GM19372 (cell line): Measurements from ENCODE around the gene RAI1.
"Not testable (repeated sequence)": the region's sequence is repeated elsewhere in the genome, so short reads cannot be mapped to it uniquely, and the experiment has no call there.

Experiments
- ATAC-seq: cut with Tn5 transposase; IDR thresholded peaks from one replicate; pipeline ENCODE4 v1.9.1; 2021; ENCODE audit warnings: mild to moderate bottlenecking, low read depth, moderate library complexity; ENCODE audit not compliant: unreplicated experiment

Gene RAI1, protein sequence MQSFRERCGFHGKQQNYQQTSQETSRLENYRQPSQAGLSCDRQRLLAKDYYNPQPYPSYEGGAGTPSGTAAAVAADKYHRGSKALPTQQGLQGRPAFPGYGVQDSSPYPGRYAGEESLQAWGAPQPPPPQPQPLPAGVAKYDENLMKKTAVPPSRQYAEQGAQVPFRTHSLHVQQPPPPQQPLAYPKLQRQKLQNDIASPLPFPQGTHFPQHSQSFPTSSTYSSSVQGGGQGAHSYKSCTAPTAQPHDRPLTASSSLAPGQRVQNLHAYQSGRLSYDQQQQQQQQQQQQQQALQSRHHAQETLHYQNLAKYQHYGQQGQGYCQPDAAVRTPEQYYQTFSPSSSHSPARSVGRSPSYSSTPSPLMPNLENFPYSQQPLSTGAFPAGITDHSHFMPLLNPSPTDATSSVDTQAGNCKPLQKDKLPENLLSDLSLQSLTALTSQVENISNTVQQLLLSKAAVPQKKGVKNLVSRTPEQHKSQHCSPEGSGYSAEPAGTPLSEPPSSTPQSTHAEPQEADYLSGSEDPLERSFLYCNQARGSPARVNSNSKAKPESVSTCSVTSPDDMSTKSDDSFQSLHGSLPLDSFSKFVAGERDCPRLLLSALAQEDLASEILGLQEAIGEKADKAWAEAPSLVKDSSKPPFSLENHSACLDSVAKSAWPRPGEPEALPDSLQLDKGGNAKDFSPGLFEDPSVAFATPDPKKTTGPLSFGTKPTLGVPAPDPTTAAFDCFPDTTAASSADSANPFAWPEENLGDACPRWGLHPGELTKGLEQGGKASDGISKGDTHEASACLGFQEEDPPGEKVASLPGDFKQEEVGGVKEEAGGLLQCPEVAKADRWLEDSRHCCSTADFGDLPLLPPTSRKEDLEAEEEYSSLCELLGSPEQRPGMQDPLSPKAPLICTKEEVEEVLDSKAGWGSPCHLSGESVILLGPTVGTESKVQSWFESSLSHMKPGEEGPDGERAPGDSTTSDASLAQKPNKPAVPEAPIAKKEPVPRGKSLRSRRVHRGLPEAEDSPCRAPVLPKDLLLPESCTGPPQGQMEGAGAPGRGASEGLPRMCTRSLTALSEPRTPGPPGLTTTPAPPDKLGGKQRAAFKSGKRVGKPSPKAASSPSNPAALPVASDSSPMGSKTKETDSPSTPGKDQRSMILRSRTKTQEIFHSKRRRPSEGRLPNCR (N-terminal part only)

DNA sequence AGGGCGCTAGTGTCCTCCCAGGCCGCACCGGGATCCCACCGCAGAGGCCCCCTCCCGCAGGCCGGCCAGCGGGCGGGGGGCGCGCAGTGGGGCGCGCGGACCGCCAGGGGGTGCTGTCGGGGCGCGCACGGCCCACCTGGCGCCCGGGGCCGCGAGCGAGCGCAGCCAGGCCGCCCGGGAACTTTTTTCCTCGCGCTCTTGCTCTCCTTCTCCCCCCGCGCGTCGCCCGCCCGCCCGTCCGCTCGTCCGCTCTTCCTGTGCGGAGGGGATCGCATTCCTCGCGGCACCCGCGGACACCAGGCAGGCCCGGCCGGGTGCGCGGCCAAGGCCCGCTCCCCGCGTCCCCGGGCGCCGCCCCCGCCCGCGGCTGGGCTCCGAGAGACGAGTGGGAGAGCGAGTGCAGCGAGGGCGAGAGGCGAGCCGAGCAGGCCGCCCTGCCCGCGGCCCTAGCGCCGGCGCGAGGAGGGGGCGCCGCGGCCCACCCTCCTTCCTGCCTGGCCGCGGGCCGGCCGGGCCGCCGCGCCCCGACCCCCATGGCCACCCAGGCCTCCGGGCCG lies at the start of gene RAI1:
RAI1 (plus strand) TSS at position 272 of the 557 bp plus-strand sequence. CDS start 111,491 bp downstream, outside the sequence.
- ATAC-seq = no peak

DNA sequence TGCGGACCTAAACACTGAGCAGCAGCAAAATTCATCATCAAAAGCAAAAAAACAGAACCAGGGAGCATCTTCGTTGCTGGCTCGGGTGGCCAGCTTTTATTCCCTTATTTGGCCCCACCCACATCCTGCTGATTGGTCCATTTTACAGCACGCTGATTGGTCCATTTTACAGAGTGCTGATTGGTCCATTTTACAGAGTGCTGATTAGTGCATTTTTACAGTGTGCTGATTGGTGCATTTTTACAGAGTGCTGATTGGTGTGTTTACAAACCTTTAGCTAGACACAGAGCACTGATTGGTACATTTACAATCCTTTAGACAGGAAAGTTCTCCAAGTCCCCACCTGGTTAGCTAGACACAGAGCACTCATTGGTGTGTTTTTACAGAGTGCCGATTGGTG lies 48.6 kb upstream of the RAI1 start:
- ATAC-seq = not testable (repeated sequence)

DNA sequence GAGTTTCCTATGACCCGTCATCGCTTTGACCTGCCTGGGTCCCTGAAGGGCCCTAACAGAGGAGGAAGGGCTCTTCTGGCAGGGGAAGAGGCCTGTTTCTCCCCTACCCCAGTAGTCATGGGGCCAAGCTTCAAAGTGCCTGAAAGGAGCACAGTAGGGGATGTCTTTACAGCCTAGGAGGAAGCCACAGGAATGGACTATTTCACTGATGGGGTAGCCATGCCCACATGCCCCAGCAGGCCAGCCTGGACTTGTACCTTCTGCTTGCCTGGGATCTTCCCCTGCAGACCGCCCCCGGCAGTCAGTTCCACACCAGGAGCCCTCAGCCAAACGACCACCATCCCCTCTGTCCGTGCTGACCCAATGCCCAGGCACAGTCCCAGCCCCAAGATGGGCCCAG lies 47.9 kb upstream of the RAI1 start:
- ATAC-seq = no peak

DNA sequence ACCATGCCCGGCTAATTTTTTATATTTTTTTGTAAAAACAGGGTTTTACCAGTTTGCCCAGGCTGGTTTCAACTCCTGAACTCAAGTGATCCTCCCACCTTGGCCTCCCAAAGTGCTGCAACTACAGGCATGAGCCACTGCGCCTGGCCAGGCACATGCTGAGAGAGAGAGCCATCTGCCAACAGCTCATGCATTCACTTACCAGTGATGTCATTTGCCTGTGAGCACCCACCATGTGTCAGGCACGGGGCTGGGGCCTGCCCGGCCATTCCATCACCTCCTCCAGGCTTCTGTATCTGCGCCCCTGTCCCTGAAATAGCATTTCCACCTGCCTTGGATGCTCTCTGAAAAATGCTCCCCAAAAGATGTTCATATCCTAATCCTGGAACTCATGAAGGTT lies 46.1 kb upstream of the RAI1 start:
- no peak for ATAC-seq

DNA sequence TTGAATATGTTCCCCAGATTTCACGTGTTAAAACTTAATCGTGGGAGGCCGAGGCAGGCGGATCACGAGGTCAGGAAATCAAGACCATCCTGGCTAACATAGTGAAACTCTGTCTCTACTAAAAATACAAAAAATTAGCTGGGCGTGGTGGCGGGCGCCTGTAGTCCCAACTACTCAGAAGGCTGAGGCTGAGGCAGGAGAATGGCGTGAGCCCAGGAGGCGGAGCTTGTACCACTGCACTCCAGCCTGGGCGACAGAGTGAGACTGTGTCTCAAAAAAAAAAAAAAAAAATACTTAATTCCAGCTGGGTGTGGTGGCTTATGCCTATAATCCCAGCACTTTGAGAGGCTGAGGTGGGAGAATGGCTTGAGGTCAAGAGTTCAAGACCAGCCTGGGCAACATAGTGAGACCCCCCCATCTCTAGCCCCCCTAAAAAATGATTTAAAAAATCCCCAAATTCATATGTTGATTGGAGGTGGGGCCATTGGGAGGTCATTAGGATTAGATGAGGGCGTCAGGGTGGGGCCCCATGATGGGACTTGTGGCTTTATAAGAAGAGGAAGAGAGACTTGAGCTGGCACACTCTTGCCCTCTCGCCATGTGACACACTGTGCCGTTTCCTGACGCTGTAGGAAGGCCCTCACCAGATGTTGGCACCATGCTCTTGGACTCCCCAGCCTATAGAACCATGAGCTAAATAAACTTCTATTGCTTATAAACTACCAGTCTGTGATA lies 45.6 kb upstream of the RAI1 start:
- ATAC-seq = not testable (repeated sequence)

DNA sequence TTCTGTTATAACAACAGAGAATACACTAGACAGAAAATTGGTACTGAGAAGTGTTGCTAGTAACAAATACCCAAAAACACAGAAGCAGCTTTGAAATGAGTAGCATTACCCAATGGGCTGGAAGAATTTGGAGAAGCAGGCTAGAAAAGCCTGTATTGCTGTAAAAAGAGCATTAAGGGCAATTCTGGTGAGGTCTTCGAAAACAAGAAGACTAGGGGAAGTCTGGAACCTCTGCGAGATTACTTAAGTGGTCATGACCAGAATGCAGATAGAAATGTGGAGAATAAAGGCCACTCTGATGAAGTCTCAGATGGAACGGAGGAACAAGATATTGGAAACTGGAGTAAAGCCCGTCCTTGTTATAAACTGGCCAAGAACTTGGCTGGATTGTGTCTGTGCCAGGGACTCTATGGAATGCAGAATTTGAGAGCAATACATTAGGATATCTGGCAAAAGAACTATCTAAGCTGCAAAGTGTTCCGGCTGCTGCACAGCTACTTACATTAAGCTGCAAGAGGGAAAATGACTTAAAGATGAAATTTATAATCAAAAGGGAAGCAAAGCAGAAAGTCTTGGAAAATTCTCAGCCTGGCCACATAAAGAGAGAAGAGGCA lies 44.9 kb upstream of the RAI1 start:
- no peak for ATAC-seq

DNA sequence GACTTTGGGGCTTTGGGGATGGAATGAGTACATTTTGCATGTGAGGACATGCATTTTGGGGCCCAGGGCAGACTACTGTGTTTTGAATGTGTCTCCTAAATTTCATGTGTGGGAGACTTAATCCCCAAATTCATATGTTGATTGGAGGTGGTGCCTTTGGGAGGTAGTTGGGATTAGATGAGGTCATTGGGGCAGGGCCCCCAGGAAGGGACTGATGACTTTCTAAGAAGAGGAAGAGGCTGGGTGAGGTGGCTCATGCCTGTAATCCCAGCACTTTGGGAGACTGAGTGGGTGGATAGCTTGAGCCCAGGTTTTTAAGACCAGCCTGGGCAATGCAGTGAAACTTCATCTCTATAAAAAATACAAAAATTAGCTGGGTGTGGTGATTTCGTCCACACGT lies 42.8 kb upstream of the RAI1 start:
- no peak for ATAC-seq

DNA sequence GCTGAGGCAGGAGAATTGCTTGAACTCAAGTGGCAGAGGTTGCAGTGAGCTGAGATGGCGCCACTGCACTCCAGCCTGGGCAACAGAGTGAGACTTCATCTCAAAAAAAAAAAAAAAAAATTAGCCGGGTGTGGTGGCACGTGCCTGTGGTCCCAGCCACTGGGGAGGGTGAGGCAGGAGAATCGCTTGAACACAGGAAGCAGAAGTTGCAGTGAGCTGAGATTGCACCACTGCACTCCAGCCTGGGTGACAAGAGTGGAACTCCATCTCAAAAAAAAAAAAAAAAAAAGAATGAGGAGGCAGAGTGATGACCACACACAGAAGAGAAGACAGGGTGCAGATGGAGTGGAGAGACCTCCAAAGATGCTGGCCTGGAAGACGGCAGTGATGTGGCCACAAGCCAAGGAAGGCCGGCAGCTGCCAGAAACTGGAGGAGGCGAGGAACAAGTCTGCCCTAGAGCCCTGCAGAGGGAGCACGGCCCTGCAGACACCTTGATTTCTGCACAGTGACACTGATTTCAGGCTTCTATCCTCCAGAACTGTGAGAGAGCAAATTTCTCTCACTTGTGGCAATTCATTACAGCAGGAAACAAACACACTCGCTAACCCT lies 41.5 kb upstream of the RAI1 start:
- ATAC-seq = not testable (repeated sequence)

DNA sequence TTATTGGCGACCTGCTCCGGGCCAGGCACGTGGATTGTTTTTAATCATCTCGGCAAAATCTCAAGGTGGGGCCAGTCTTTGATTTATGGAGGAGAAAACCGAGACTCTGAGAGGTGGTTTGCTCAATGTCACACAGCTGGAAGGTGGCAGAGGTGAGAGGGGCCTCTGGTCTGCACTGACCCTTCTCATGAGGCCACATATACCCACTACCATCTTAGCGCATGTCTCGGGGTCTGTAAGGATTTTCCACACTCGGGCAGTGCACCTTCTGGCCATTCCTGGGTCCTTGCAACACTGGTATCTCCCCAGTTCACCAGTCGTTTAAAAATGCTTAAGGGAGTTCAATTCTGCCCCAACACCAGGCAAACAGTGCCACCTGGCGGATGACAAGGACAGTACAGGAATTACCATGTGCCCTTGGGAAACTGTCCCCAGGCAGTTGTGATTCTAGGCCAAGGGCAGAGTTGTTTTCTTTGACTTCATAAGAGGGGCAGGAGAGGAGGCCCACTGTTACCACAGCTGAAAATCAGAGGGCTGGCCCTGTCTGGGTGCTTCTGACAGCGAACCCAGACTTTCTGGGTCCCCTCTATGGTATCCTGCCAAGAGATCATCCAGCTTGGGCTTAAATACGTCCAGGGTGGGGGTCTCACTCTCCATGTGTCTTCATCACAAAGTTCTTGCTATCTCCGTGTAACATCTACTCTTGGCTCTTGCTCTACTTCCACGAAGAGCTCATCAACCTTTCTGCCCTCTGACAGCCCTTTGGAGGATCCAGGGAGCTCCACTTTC lies 39.4 kb upstream of the RAI1 start:
- no peak for ATAC-seq

DNA sequence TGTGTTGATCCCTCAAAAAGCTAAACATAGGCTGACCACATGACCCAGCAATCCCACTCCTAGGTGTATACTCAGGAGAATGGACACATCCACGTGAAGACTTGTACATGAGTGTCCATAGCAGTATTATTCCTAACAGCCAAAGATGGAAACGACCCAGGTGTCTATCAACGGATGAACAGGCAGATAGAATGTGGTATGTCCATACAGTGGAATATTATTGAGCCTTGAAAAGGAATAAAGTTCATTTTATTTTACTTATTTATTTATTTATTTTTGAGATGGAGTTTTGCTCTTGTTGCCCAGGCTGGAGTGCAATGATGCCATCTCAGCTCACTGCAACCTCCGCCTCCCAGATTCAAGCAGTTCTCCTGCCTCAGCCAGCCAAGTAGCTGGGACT lies 36.1 kb upstream of the RAI1 start:
- ATAC-seq = not testable (repeated sequence)

DNA sequence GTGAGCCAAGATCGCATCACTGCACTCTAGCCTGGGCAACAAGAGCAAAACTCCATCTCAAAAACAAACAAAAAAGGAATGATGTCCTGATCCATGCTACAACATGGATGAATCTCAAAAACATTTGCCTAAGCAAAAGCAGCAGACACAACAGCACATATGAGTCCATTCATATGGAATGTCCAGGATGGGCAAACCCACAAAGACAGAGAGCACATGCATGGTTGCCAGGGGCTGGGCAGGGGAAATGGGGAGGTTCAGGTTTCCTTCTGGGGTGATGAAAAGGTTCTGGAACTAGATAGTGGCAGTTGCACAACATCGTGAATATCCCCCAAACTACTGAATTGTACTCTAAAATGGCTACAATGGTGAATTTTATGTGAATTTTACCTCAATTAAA lies 35.3 kb upstream of the RAI1 start:
- ATAC-seq = no peak

DNA sequence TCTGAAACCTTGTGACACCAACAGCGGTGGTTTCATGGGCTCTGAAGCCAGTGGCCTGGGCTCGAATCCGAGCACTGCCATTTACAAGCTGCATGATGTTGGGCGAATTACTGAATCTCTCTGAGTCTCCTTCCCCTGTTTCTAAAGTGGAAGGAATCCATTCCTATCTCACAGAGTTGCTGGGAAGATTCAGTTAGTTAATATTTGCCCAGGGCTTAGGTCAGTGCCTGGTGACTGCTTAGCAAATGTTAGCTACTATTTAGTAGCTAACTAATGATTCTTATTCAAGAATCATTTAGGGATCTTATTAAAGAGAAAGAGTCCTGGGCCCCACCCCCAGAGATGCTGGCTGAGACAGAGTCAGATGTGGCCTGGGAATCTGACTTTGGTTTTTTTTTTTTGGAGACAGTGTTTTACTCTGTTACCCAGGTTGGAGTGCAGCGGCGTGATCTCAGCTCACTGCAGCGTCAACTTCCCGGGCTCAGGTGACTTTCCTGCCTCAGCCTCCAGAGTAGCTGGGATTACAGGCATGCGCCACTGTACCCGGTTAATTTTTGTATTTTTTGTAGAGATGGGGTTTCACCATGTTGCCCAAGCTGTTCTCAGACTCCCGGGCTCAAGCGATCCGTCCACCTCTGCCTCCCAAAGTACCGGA lies 33.6 kb upstream of the RAI1 start:
- no peak for ATAC-seq

DNA sequence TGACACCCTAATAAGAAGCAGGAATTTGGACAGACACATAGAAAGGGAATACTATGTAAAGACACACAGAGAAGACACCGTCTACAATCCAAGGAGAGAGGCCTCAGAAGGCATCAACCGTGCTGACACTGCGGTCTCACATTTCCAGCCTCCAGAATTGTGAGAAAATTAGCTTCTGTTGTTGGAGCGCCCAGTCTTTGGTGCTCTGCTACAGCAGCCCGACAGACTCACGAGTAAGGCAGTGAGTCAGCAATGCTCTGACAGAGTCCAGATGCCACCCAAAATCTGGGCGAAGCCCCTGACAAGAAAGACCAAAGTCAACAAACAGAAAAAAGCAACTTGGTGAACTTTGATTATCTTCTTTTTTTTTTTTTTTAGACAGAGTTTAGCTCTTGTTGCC lies 32.5 kb upstream of the RAI1 start:
- no peak for ATAC-seq

DNA sequence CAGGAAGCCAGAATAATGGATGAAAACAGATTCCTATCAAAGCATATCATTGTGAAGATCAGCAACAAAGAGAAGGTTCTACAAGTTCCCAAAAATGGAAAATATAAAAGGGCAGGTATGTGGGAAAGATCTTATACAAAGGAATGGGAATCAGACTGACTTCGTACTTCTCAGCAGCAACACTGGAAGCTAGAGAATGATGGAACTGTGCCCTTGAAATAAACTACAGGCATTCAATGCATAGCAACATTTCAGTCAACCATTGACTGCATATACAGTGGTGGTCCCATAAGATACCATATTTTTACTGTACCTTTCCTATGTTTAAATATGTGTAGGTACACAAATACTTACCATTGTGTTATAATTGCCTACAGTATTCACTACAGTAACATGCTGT lies 30.3 kb upstream of the RAI1 start:
- no peak for ATAC-seq

DNA sequence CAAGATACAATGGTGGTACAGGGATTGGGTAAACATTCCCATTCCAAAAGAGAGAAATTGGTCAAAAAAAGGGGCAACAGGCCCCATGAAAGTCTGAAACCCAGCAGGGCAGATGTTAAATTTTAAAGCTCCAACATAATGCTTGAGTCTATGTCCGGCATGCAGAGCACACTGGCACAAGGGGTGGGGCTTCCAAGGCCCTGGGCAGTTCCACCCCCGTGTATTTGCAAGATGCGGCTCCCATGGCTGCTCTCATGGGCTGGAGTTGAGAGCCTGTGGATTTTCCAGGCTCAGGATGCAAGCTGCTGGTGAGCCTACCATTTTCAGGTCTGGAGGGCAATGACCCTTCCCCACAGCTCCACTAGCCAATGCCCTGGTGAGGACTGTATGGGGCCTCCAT lies 27.9 kb upstream of the RAI1 start:
- ATAC-seq = no peak

DNA sequence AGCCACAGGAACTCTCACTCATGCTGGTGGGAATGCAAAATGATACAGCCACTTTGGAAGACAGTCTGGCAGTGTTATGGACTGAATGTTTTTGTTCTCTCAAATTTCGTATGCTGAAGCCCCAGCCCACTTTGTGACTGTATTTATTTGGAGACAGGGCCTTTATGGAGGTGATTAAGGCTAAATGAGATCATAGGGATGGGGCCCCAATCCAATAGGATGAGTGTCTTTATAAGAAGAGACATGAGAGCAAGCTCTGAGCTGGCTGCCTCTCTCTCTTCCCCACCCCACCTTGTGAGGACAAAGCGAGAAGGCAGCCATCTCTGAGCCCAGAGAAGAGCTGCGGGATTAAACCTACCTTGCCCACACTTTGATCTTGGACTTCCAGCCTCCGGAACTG lies 21.9 kb upstream of the RAI1 start:
- ATAC-seq = no peak

DNA sequence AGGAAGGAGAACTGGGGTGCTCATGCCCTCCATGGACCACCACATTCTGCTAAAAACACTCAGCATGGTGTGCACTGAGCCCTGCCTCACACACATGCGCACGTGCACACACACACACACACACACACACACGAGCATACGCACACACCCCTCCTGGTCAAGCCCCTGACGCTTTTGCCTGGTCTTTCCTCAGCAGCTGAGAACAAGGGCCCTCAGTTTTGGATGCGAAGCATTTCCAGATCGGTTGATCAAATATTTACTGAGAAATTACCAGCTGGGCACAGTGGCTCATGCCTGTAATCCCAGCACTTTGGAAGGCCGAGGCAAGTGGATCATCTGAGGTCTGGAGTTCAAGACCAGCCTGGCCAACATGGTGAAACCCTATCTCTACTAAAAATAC lies 20.1 kb upstream of the RAI1 start:
- ATAC-seq = no peak

DNA sequence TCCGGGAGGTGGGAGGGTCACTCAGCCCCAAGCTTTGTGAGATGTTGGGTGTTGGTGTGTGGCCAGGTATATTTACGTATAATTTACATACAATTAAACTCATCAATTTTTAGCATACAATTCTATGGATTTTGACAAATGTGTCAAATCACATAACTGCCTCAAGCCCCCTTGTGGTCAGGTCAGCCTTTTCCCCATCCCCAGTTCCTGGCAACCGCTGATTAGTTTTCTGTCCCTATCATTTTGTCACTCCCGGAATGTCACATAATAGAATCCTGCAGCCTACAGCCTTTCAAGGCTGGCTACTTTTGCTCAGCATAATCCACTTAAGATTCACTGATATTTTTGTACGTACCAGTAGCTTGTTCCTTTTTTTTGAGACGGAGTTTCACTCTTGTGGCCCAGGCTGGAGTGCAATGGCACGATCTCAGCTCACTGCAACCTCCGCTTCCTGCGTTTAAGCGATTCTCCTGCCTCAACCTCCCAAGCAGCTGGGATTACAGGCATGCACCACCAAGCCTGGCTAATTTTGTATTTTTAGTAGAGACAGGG lies 19.3 kb upstream of the RAI1 start:
- no peak for ATAC-seq
